Astrocyte (in vitro differentiated cells and primary cell): ENCODE results near the gene MLXIPL.

Experiments used
- CTCF ChIP-seq: IDR thresholded peaks from 2 replicates; pipeline ENCODE4 v1.5.1; 2011; ENCODE audit warnings: low read depth, mild to moderate bottlenecking, inconsistent platforms, low read length, moderate library complexity; ENCODE audit not compliant: insufficient read depth
- EZH2 ChIP-seq: IDR thresholded peaks from 2 replicates; pipeline ENCODE4 v1.6.1; 2012; ENCODE audit warnings: mild to moderate bottlenecking, low read length, inconsistent platforms; ENCODE audit not compliant: insufficient read depth

GRCh38 chr7:73570521-73570920 is 53.8 kb downstream of the MLXIPL start:
- TF ChIP-seq CTCF = no peak
- TF ChIP-seq EZH2 = no peak
